SK-N-SH treated with all-trans-retinoic acid at 6 μM for 48 hours (cell line): ENCODE data around the gene ZNF362.

Experiments
- ATAC-seq: fragments of 200-7000 bp; cut with Tn5 transposase; 3 replicates; pipeline ENCODE4 v1.9.1; 2020; ENCODE audit warnings: mild to moderate bottlenecking, moderate library complexity
- ARNTL ChIP-seq: fragments of 450-650 bp; formaldehyde crosslinking; IDR thresholded peaks from 2 replicates; pipeline ENCODE4 v1.5.0; 2020; ENCODE audit warnings: low read depth, mild to moderate bottlenecking, moderate library complexity, borderline replicate concordance
- ESRRG ChIP-seq: fragments of 250-450 bp; sonication (Bioruptor Pico); IDR thresholded peaks from 2 replicates; pipeline ENCODE4 v1.6.1; 2021; ENCODE audit warnings: mild to moderate bottlenecking
- GLIS3 ChIP-seq: fragments of 250-450 bp; sonication (Bioruptor Pico); IDR thresholded peaks from 2 replicates; pipeline ENCODE4 v1.5.0; 2020; ENCODE audit warnings: mild to moderate bottlenecking, moderate library complexity
- ISL1 ChIP-seq: fragments of 250-450 bp; sonication (Bioruptor Pico); IDR thresholded peaks from 2 replicates; pipeline ENCODE4 v2.1.2; 2022; ENCODE audit warnings: mild to moderate bottlenecking, moderate library complexity
- OSR1 ChIP-seq: fragments of 250-450 bp; sonication (Bioruptor Pico); IDR thresholded peaks from 2 replicates; pipeline ENCODE4 v1.8.0; 2022; ENCODE audit warnings: moderate library complexity, mild to moderate bottlenecking, inconsistent platforms
- PPARA ChIP-seq: fragments of 250-450 bp; sonication (Bioruptor Pico); IDR thresholded peaks from 2 replicates; pipeline ENCODE4 v1.5.0; 2020; ENCODE audit warnings: mild to moderate bottlenecking, borderline replicate concordance
- RARB ChIP-seq: fragments of 250-450 bp; sonication (Bioruptor Pico); IDR thresholded peaks from 2 replicates; pipeline ENCODE4 v1.8.0; 2021; ENCODE audit warnings: mild to moderate bottlenecking, moderate library complexity
- SNAI2 ChIP-seq: fragments of 250-450 bp; sonication (Bioruptor Pico); IDR thresholded peaks from 2 replicates; pipeline ENCODE4 v1.5.0; 2020; ENCODE audit warnings: mild to moderate bottlenecking, moderate library complexity
- TCF4 ChIP-seq: fragments of 250-450 bp; sonication (Bioruptor Pico); IDR thresholded peaks from 2 replicates; pipeline ENCODE4 v1.8.0; 2021; ENCODE audit warnings: mild to moderate bottlenecking, moderate library complexity, borderline replicate concordance
- TOX ChIP-seq: fragments of 250-450 bp; sonication (Bioruptor Pico); IDR thresholded peaks from 2 replicates; pipeline ENCODE4 v1.8.0; 2021; ENCODE audit warnings: mild to moderate bottlenecking, moderate library complexity, borderline replicate concordance
- ZC3H10 ChIP-seq: fragments of 250-450 bp; sonication (Bioruptor Pico); IDR thresholded peaks from 2 replicates; pipeline ENCODE4 v1.5.1; 2021; ENCODE audit warnings: mild to moderate bottlenecking, moderate library complexity
- ZFP3 ChIP-seq: fragments of 250-450 bp; sonication (Bioruptor Pico); IDR thresholded peaks from 2 replicates; pipeline ENCODE4 v1.5.0; 2020; ENCODE audit warnings: mild to moderate bottlenecking, moderate library complexity
- ZFP30 ChIP-seq: fragments of 450-650 bp; formaldehyde crosslinking; IDR thresholded peaks from 2 replicates; pipeline ENCODE4 v1.5.0; 2022; ENCODE audit warnings: mild to moderate bottlenecking, moderate library complexity
- ZNF565 ChIP-seq: fragments of 450-650 bp; formaldehyde crosslinking; conservative IDR thresholded peaks from 2 replicates; pipeline ENCODE4 v1.5.0; 2020; ENCODE audit warnings: low read depth, mild to moderate bottlenecking, moderate library complexity
- ZNF8 ChIP-seq: fragments of 450-650 bp; formaldehyde crosslinking; IDR thresholded peaks from 2 replicates; pipeline ENCODE4 v1.5.0; 2020; ENCODE audit warnings: mild to moderate bottlenecking, moderate library complexity
- TF ChIP-seq, protein P1 (sequence below): fragments of 250-450 bp; sonication (Bioruptor Pico); IDR thresholded peaks from 2 replicates; pipeline ENCODE4 v1.5.1; 2020; ENCODE audit warnings: low read depth, mild to moderate bottlenecking, moderate library complexity
- TF ChIP-seq, protein P2 (sequence below): fragments of 250-450 bp; sonication (Bioruptor Pico); IDR thresholded peaks from 2 replicates; pipeline ENCODE4 v1.5.0; 2020; ENCODE audit warnings: mild to moderate bottlenecking, moderate library complexity
- TF ChIP-seq, protein P3 (sequence below): fragments of 250-450 bp; sonication (Bioruptor Pico); IDR thresholded peaks from 2 replicates; pipeline ENCODE4 v1.5.1; 2021; ENCODE audit warnings: mild to moderate bottlenecking, moderate library complexity
- TF ChIP-seq, protein P4 (sequence below): fragments of 250-450 bp; sonication (Bioruptor Pico); IDR thresholded peaks from 2 replicates; pipeline ENCODE4 v1.8.0; 2021; ENCODE audit warnings: low read depth, mild to moderate bottlenecking, moderate library complexity, borderline replicate concordance
- TF ChIP-seq, protein P5 (sequence below): fragments of 250-450 bp; sonication (Bioruptor Pico); IDR thresholded peaks from 2 replicates; pipeline ENCODE4 v1.8.0; 2020; ENCODE audit warnings: mild to moderate bottlenecking, moderate library complexity, borderline replicate concordance

ZNF362 gene

DNA sequence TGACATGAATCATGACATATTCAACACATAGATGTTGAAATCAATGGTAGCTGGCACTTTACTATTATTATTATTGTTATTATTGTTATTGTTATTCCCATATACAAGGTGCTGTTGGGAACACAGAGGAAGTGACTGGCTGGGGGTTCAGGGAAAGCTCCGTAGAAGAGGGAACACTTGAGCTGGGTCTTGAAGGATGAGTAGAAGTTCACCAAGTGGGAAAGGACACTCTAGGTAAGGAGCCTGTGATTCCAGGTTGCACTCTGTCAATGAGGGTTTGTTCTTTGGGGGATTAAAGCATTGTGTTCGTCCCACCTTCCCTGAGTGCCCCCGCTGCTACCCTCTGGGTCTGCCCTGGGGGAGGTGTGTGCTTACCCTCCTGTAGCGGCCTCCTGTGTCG is 14.1 kb downstream of the ZNF362 start:
- TF ChIP-seq ZNF565 (CRISPR knock-in tag) (no peak), ZFP3 (CRISPR knock-in tag) (peak; percentile 88)
- TF ChIP-seq, all 23 proteins: peak for 1
- no peak for ATAC-seq

DNA sequence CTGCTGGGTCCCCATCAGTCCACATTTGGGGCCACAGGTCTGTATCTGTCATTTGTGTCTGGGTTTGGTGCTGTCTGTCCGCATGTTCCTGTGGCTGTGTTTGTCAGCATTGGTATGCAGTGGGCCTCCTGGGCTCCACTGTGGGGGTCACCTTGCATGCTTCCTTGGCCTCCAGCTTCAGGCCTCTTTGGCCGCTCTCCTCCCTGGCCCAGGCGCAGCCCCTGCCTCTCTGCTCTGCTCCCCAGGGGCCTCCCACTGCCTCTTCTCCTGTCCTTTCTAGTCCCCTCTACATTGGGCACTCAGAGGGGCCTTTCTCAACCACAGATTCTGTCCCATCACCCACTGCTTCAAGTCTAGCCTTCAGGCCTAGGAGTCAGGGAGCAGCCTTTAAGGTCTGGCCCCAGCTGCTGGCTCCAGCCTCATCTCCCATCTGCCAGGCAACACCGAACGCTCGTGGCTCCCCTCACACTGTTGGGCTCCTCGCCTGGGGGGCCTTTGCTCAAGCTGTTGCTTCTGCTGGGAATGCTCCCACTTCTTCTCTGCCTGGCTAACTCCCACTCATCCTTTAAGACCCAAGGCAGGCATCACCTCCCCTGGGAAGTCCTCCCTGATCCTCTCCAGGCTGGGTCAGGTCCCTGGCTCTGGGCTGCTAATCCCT is 14.6 kb downstream of the ZNF362 start:
- ATAC-seq: no peak
- TF ChIP-seq SNAI2: no peak
- TF ChIP-seq PPARA (CRISPR knock-in tag): no peak
- no peak for TF ChIP-seq TOX (CRISPR knock-in tag)

DNA sequence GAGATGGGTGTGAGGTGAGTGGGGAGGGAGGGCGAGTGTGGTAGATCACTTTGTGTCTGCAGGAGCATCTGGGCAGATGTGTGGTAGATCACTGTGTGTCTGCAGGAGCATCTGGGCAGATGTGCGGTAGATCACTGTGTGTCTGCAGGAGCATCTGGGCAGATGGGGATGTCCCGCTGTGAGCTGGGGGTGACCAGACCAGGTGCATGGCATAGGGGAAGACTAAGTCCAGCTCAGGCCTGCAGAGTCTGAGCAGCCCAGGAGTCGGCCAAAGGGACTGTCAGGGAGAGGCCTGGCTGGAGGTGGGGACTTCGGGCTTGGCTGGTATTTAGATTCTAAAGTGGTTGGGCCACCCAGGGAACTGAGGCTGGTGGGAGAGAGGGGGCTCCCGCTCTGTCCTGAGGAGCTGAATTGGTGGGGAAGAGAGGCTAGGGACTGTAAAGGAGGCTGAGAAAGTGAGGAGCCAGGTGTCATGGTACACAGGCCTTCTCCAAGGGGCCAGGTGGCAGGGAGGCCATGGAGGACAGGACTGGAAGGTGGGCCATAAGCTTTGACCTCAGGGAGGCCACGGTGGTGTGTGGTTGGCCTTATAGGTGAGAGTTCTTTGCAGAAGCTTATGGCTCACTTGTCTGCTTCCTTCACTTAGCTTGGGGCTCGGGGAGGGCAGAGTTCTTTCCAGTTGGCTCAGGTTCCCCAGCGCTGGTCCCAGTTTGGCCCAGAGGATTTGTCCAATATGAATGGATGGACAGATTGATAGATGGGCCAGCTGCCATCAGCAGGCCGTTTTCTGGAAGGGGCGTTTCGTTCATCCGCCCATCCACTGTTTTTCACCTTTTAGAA is 15.6 kb downstream of the ZNF362 start:
- no peak for ATAC-seq
- TF ChIP-seq ISL1 (CRISPR knock-in tag) (no peak), RARB (CRISPR knock-in tag) (no peak), ZFP30 (no peak), GLIS3 (CRISPR knock-in tag) (no peak), ARNTL (CRISPR knock-in tag) (no peak), ESRRG (CRISPR knock-in tag) (no peak), ZNF565 (CRISPR knock-in tag) (no peak), TOX (CRISPR knock-in tag) (no peak), PPARA (CRISPR knock-in tag) (no peak), TCF4 (no peak)
- TF ChIP-seq, protein P1, sequence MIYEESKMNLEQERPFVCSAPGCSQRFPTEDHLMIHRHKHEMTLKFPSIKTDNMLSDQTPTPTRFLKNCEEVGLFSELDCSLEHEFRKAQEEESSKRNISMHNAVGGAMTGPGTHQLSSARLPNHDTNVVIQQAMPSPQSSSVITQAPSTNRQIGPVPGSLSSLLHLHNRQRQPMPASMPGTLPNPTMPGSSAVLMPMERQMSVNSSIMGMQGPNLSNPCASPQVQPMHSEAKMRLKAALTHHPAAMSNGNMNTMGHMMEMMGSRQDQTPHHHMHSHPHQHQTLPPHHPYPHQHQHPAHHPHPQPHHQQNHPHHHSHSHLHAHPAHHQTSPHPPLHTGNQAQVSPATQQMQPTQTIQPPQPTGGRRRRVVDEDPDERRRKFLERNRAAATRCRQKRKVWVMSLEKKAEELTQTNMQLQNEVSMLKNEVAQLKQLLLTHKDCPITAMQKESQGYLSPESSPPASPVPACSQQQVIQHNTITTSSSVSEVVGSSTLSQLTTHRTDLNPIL: no peak
- TF ChIP-seq, protein P2, sequence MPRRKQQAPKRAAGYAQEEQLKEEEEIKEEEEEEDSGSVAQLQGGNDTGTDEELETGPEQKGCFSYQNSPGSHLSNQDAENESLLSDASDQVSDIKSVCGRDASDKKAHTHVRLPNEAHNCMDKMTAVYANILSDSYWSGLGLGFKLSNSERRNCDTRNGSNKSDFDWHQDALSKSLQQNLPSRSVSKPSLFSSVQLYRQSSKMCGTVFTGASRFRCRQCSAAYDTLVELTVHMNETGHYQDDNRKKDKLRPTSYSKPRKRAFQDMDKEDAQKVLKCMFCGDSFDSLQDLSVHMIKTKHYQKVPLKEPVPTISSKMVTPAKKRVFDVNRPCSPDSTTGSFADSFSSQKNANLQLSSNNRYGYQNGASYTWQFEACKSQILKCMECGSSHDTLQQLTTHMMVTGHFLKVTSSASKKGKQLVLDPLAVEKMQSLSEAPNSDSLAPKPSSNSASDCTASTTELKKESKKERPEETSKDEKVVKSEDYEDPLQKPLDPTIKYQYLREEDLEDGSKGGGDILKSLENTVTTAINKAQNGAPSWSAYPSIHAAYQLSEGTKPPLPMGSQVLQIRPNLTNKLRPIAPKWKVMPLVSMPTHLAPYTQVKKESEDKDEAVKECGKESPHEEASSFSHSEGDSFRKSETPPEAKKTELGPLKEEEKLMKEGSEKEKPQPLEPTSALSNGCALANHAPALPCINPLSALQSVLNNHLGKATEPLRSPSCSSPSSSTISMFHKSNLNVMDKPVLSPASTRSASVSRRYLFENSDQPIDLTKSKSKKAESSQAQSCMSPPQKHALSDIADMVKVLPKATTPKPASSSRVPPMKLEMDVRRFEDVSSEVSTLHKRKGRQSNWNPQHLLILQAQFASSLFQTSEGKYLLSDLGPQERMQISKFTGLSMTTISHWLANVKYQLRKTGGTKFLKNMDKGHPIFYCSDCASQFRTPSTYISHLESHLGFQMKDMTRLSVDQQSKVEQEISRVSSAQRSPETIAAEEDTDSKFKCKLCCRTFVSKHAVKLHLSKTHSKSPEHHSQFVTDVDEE (CRISPR knock-in tag): no peak
- TF ChIP-seq, protein P3, sequence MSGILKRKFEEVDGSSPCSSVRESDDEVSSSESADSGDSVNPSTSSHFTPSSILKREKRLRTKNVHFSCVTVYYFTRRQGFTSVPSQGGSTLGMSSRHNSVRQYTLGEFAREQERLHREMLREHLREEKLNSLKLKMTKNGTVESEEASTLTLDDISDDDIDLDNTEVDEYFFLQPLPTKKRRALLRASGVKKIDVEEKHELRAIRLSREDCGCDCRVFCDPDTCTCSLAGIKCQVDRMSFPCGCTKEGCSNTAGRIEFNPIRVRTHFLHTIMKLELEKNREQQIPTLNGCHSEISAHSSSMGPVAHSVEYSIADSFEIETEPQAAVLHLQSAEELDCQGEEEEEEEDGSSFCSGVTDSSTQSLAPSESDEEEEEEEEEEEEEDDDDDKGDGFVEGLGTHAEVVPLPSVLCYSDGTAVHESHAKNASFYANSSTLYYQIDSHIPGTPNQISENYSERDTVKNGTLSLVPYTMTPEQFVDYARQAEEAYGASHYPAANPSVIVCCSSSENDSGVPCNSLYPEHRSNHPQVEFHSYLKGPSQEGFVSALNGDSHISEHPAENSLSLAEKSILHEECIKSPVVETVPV (CRISPR knock-in tag): no peak
- TF ChIP-seq, protein P4, sequence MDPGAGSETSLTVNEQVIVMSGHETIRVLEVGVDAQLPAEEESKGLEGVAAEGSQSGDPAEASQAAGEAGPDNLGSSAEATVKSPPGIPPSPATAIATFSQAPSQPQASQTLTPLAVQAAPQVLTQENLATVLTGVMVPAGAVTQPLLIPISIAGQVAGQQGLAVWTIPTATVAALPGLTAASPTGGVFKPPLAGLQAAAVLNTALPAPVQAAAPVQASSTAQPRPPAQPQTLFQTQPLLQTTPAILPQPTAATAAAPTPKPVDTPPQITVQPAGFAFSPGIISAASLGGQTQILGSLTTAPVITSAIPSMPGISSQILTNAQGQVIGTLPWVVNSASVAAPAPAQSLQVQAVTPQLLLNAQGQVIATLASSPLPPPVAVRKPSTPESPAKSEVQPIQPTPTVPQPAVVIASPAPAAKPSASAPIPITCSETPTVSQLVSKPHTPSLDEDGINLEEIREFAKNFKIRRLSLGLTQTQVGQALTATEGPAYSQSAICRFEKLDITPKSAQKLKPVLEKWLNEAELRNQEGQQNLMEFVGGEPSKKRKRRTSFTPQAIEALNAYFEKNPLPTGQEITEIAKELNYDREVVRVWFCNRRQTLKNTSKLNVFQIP: no peak

DNA sequence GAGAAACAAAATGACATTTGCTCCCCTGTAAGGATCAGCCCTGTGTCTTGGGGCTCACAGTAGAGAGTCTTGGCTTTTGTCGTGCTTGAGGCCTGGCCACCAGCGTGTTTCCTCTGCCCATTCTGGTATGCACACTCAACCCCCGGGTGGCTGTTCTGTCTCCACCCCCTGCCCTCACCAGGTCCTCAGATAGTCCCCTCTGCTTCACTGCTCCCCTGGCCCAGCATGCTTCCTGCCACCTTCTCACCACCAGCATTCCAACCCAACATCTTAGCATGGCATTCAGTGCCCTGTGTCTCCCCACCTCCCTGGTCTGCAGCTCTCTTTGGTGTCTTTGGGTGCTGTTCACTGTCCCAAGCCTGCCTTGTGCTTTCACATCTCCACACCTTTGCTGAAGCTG is 16.2 kb downstream of the ZNF362 start:
- no peak for ATAC-seq
- no peak for TF ChIP-seq ISL1 (CRISPR knock-in tag)
- TF ChIP-seq ZNF8: no peak
- TF ChIP-seq, protein P3 (CRISPR knock-in tag): no peak
- no peak for TF ChIP-seq TOX (CRISPR knock-in tag)
- TF ChIP-seq SNAI2: no peak
- TF ChIP-seq ZC3H10 (CRISPR knock-in tag): no peak
- no peak for TF ChIP-seq ARNTL (CRISPR knock-in tag)
- TF ChIP-seq, protein P5, sequence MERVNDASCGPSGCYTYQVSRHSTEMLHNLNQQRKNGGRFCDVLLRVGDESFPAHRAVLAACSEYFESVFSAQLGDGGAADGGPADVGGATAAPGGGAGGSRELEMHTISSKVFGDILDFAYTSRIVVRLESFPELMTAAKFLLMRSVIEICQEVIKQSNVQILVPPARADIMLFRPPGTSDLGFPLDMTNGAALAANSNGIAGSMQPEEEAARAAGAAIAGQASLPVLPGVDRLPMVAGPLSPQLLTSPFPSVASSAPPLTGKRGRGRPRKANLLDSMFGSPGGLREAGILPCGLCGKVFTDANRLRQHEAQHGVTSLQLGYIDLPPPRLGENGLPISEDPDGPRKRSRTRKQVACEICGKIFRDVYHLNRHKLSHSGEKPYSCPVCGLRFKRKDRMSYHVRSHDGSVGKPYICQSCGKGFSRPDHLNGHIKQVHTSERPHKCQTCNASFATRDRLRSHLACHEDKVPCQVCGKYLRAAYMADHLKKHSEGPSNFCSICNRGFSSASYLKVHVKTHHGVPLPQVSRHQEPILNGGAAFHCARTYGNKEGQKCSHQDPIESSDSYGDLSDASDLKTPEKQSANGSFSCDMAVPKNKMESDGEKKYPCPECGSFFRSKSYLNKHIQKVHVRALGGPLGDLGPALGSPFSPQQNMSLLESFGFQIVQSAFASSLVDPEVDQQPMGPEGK: no peak
- TF ChIP-seq ZFP30: no peak
- TF ChIP-seq, protein P4: no peak
- no peak for TF ChIP-seq OSR1 (CRISPR knock-in tag)
